ENCODE data around the gene SULT1A1.

SULT1A1 gene

DNA sequence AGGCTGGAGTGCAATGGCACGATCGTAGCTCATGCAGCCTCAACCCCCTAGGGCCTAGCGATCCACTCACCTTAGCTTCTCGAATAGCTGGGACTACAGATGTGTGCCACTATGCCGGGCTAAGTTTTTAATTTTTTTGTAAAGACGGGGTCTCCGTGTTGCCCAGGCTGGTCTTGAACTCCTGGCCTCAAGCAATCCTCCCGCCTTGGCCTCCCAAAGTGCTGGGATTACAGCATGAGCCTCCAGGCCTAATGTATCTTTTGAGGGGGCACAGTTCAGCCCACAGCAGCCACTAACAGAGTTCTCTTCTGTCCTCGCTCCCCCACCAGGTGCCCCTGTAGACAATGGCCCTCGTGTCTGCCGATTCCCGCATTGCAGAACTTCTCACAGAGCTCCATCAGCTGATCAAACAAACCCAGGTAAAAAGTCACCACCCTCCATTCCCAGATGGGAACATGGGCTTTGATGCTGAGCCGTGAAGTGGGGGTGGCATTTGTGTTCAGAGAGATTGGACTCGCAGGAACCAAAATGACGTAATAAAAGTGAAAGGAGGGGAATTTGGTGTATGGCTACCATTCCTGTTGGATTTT lies 29.0 kb downstream of the SULT1A1 start:
- Histone ChIP-seq H3K79me2 (ENCODE audit: control insufficient read depth, low read length) (peaks cover 5% of the 10 kb centered on the region), H3K4me1 (ENCODE audit: control insufficient read depth, low read length) (no peaks in the 10 kb centered on the region), H3K9me3 (ENCODE audit: control insufficient read depth, insufficient read depth, low read length) (no peaks in the 10 kb centered on the region), H3K27ac (ENCODE audit: low read depth, low read length) (no peak overlapping the region), H3K4me3 (ENCODE audit: low read length) (no peak overlapping the region), H3K9me2 (replicated peaks; ENCODE audit: control insufficient read depth, low read length) (no peaks in the 10 kb centered on the region), H3K4me2 (ENCODE audit: low read length) (no peak overlapping the region), H4K20me1 (ENCODE audit: control insufficient read depth, insufficient read depth, low read depth, low read length) (no peaks in the 10 kb centered on the region), H3F3A (ENCODE audit: control insufficient read depth, insufficient read depth) (no peaks in the 10 kb centered on the region), H3K36me3 (ENCODE audit: control insufficient read depth, low read length) (peaks cover 35% of the 10 kb centered on the region), H3K27me3 (ENCODE audit: control insufficient read depth, low read length) (no peaks in the 10 kb centered on the region)
- TF ChIP-seq EZH2phosphoT487 (IDR thresholded peaks at IDR 0.05; ENCODE audit: borderline replicate concordance, low read length), result no peak
- TF ChIP-seq, protein P1, sequence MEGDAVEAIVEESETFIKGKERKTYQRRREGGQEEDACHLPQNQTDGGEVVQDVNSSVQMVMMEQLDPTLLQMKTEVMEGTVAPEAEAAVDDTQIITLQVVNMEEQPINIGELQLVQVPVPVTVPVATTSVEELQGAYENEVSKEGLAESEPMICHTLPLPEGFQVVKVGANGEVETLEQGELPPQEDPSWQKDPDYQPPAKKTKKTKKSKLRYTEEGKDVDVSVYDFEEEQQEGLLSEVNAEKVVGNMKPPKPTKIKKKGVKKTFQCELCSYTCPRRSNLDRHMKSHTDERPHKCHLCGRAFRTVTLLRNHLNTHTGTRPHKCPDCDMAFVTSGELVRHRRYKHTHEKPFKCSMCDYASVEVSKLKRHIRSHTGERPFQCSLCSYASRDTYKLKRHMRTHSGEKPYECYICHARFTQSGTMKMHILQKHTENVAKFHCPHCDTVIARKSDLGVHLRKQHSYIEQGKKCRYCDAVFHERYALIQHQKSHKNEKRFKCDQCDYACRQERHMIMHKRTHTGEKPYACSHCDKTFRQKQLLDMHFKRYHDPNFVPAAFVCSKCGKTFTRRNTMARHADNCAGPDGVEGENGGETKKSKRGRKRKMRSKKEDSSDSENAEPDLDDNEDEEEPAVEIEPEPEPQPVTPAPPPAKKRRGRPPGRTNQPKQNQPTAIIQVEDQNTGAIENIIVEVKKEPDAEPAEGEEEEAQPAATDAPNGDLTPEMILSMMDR (IDR thresholded peaks at IDR 0.05; ENCODE audit: low read depth, low read length, poor library complexity, severe bottlenecking), result no peak

DNA sequence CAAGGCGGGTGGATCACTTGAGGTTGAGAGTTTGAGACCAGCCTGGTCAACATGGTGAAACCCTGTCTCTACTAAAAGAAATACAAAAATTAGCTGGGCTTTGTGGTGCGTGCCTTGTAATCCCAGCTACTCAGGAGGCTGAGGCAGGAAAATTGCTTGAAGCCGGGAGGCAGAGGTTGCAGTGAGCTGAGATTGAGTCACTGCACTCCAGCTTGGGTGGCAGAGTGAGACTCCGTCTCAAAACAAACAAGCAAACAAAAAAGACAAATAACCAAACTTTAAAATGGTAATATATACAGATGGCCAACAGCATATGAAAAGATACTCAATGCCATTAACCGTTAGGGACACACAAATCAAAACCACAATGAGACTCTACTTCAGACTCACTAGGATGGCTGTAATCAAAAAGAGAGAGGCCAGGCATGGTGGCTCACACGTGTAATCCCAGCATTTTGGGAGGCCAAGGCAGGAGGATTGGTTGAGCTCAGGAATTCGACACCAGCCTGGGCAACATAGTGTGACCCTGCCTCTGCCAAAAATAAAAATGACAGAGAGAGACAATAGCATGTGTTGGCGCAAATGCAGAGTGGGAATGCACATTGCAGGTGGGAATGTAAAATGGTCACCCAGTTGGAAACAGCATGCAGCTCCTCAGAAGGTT lies 34.3 kb downstream of the SULT1A1 start:
- Histone ChIP-seq H3K4me1 (ENCODE audit: control insufficient read depth, low read length) (no peaks in the 10 kb centered on the region), H4K20me1 (ENCODE audit: control insufficient read depth, insufficient read depth, low read depth, low read length) (no peaks in the 10 kb centered on the region), H3K27me3 (ENCODE audit: control insufficient read depth, low read length) (no peaks in the 10 kb centered on the region), H3K36me3 (ENCODE audit: control insufficient read depth, low read length) (no peaks in the 10 kb centered on the region), H3K27ac (ENCODE audit: low read depth, low read length) (no peak overlapping the region), H3K9me2 (replicated peaks; ENCODE audit: control insufficient read depth, low read length) (no peaks in the 10 kb centered on the region), H3K9me3 (ENCODE audit: control insufficient read depth, insufficient read depth, low read length) (no peaks in the 10 kb centered on the region), H3K79me2 (ENCODE audit: control insufficient read depth, low read length) (peaks cover 39% of the 10 kb centered on the region), H3K4me3 (ENCODE audit: low read length) (no peak overlapping the region), H3K4me2 (ENCODE audit: low read length) (no peak overlapping the region), H3F3A (ENCODE audit: control insufficient read depth, insufficient read depth) (no peaks in the 10 kb centered on the region)
- TF ChIP-seq EZH2phosphoT487 (IDR thresholded peaks at IDR 0.05; ENCODE audit: borderline replicate concordance, low read length), result no peak
- TF ChIP-seq, protein P1 (IDR thresholded peaks at IDR 0.05; ENCODE audit: low read depth, low read length, poor library complexity, severe bottlenecking), result no peak

DNA sequence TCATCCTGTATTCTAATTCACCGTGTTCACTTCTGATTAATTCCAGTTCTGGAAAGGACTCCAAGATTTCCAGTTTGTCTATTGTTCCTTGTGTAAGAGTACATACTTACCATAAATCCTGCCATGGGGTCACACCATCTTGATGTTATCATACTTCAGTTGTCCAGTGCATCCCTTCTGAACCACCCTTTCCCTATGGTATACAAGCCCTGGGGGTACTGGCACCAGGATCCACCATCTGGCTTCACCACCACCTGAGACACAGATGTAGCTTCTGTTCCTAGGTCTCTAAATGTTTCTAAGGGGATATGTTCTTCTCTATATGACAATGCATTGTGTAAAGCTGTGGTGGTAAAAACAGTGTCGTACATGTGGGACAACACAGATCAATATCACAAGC lies 34.9 kb downstream of the SULT1A1 start:
- peaks cover 43% of the 10 kb centered on the region for H3K79me2 ChIP-seq (ENCODE audit: control insufficient read depth, low read length)
- no peaks in the 10 kb centered on the region for H3K9me3 ChIP-seq (ENCODE audit: control insufficient read depth, insufficient read depth, low read length)
- TF ChIP-seq EZH2phosphoT487 (IDR thresholded peaks at IDR 0.05; ENCODE audit: borderline replicate concordance, low read length), result no peak
- no peaks in the 10 kb centered on the region for H3K9me2 ChIP-seq (replicated peaks; ENCODE audit: control insufficient read depth, low read length)
- H4K20me1 ChIP-seq (ENCODE audit: control insufficient read depth, insufficient read depth, low read depth, low read length), result no peaks in the 10 kb centered on the region
- H3K36me3 ChIP-seq (ENCODE audit: control insufficient read depth, low read length), result no peaks in the 10 kb centered on the region
- H3K27ac ChIP-seq (ENCODE audit: low read depth, low read length), result no peak overlapping the region
- no peaks in the 10 kb centered on the region for H3F3A ChIP-seq (ENCODE audit: control insufficient read depth, insufficient read depth)
- no peaks in the 10 kb centered on the region for H3K4me1 ChIP-seq (ENCODE audit: control insufficient read depth, low read length)
- H3K4me2 ChIP-seq (ENCODE audit: low read length), result no peak overlapping the region
- H3K4me3 ChIP-seq (ENCODE audit: low read length), result no peak overlapping the region
- H3K27me3 ChIP-seq (ENCODE audit: control insufficient read depth, low read length), result no peaks in the 10 kb centered on the region
